ENCODE measurements around the gene MATCAP1.

The MATCAP1 gene

GRCh38 chr16:67149276-67150046, 34.3 kb downstream of the MATCAP1 start:
- no peak overlapping the region for H3K4me3 ChIP-seq (replicated peaks; ENCODE audit: low read depth, low read length)
- TF ChIP-seq, protein P1, sequence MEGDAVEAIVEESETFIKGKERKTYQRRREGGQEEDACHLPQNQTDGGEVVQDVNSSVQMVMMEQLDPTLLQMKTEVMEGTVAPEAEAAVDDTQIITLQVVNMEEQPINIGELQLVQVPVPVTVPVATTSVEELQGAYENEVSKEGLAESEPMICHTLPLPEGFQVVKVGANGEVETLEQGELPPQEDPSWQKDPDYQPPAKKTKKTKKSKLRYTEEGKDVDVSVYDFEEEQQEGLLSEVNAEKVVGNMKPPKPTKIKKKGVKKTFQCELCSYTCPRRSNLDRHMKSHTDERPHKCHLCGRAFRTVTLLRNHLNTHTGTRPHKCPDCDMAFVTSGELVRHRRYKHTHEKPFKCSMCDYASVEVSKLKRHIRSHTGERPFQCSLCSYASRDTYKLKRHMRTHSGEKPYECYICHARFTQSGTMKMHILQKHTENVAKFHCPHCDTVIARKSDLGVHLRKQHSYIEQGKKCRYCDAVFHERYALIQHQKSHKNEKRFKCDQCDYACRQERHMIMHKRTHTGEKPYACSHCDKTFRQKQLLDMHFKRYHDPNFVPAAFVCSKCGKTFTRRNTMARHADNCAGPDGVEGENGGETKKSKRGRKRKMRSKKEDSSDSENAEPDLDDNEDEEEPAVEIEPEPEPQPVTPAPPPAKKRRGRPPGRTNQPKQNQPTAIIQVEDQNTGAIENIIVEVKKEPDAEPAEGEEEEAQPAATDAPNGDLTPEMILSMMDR (IDR thresholded peaks at IDR 0.05; ENCODE audit: low read length, missing control alignments): no peak
- DNase-seq (ENCODE audit: low read depth): no peak

DNA sequence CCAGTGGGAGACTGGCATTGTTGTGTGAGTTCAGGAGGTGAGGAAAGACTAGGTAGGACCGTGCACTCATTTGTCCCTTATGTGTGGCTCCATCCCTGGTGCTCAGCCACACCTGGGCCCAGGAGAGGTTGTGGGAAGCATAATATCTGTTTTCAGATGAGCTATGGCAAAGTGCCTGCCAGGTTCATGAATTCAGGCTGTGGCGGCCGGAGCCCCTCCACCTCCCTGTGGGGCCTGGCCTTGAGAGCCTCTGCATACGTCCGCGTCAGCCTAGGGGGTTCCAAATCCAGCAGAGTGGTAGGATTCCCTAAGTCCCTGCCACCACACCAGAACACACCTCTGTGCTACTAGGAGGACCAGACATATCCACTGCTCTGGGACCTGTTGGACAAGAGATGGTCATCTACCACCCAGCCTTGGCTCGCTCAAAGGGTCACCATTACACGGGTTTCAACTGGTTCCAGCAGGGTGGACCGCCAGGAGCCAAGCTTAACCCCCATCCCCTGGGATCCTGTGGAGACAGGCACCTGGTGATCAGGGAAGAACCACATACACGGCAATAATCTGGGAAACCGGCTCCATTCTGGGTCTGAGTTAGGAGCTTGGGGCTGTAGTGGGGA, 35.0 kb downstream of the MATCAP1 start:
- DNase-seq (ENCODE audit: low read depth): no peak
- no peak overlapping the region for H3K4me3 ChIP-seq (replicated peaks; ENCODE audit: low read depth, low read length)
- TF ChIP-seq, protein P1 (IDR thresholded peaks at IDR 0.05; ENCODE audit: low read length, missing control alignments): no peak

- no peak overlapping the region for H3K4me3 ChIP-seq (replicated peaks; ENCODE audit: low read depth, low read length)
- DNase-seq (ENCODE audit: low read depth): no peak
- TF ChIP-seq, protein P1 (IDR thresholded peaks at IDR 0.05; ENCODE audit: low read length, missing control alignments): no peak
Measured at GRCh38 chr16:67148221-67148620, 35.5 kb downstream of the MATCAP1 start.

GRCh38 chr16:67147437-67148140, 36.2 kb downstream of the MATCAP1 start:
- DNase-seq (ENCODE audit: low read depth): no peak

DNA sequence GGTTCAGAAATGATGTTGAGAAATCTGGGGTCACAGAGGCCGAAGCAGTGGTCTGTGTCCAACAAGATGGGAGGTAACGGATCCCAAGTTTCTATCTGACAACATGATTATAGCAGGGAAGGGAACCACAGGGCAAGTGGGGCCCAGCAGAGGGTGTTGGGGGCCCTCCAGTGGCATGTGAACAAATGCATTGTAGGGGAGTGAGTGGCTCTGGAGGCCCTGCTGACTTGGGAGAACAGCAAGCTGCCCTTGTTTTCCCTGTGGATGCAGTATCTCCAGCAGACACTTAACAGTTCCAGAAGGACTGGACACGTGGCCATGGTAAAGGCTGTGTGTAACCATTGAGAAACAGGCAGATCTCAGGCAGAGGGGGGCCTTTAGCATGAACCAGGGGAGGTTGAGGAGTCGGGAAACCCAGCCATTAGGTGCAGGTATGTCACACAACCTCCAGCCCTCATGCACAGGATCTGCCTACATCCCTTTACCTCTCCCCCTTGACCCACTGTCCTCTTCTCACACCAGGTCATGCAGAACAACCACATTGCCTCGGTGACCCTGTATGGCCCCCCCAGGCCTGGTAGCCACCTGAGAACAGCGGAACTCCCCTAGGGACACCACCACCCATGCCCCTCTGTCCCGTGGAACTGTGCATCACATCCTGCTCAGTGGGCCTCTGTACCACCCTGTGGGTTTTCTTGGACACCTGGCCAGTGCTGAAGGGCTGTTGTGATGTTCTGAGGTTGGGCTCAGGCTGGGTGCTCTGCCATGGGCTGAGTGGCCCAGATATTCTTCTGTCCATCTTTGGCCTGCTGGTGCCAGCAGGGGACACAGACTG, 37.0 kb downstream of the MATCAP1 start:
- no peak overlapping the region for H3K4me3 ChIP-seq (replicated peaks; ENCODE audit: low read depth, low read length)
- no peak for DNase-seq (ENCODE audit: low read depth)
- TF ChIP-seq, protein P1 (IDR thresholded peaks at IDR 0.05; ENCODE audit: low read length, missing control alignments): no peak

More at GRCh38 chr16:67147437-67148140, 36.2 kb downstream of the MATCAP1 start:
- no peak overlapping the region for H3K4me3 ChIP-seq (replicated peaks; ENCODE audit: low read depth, low read length)
- TF ChIP-seq, protein P1 (IDR thresholded peaks at IDR 0.05; ENCODE audit: low read length, missing control alignments): no peak

GRCh38 chr16:67145746-67146145, 38.0 kb downstream of the MATCAP1 start:
- TF ChIP-seq, protein P1 (IDR thresholded peaks at IDR 0.05; ENCODE audit: low read length, missing control alignments): no peak
- no peak overlapping the region for H3K4me3 ChIP-seq (replicated peaks; ENCODE audit: low read depth, low read length)
- DNase-seq (ENCODE audit: low read depth): no peak
